ENCODE measurements around the gene EXOC3. TPM values are rescaled to one million over a fixed set of nuclear protein-coding genes. Genes with fewer than 3 reads are reported as not detected.
"Not testable (repeated sequence)": the region's sequence is repeated elsewhere in the genome, so short reads cannot be mapped to it uniquely, and the experiment has no call there.

Gene EXOC3
- total RNA-seq, 1 donor from 2014 or later, result 59.5 TPM

DNA sequence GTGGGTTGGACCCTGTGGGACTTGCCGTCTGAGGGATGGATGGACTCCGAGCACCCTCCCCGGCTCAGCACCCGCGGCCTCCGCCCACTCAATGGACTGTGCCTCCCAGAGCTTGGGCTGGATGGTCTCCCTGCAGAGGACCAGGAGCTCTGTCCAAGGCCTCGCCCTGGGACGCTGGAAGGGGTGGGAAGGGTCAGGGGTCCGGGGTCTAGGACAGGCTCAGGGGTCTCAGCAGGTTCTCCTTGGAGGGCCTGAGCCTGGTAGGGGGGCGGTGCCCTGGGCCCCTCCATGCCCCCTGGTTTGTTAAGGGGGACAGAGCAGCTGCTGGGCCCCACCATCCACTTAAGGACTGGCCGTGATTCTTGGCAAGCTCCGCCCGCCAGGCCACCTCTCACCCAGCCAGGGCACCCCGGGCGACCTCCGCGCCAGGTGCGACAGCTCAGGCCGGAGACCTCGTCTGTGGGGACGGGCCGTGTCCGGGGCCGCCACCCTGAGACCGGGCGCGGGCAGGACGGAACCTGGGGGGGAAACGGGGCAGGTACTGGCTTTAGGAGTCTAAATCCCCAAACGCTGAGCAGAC, 29.2 kb downstream of the EXOC3 start:
- ATAC-seq (peak; percentile 3), DNase-seq (peak; percentile 72)
- Histone ChIP-seq H3K27ac (peak overlapping the region; percentile 80), H3K27me3 (peaks cover 15% of the 10 kb centered on the region), H3K4me3 (peak overlapping the region; percentile 85), H3K4me1 (peaks cover 18% of the 10 kb centered on the region), H3K9me3 (no peaks in the 10 kb centered on the region), H3K36me3 (no peaks in the 10 kb centered on the region)
- intact Hi-C loops (cut with DNase I), result no loop called here
- TF ChIP-seq, protein P1, sequence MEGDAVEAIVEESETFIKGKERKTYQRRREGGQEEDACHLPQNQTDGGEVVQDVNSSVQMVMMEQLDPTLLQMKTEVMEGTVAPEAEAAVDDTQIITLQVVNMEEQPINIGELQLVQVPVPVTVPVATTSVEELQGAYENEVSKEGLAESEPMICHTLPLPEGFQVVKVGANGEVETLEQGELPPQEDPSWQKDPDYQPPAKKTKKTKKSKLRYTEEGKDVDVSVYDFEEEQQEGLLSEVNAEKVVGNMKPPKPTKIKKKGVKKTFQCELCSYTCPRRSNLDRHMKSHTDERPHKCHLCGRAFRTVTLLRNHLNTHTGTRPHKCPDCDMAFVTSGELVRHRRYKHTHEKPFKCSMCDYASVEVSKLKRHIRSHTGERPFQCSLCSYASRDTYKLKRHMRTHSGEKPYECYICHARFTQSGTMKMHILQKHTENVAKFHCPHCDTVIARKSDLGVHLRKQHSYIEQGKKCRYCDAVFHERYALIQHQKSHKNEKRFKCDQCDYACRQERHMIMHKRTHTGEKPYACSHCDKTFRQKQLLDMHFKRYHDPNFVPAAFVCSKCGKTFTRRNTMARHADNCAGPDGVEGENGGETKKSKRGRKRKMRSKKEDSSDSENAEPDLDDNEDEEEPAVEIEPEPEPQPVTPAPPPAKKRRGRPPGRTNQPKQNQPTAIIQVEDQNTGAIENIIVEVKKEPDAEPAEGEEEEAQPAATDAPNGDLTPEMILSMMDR (IDR thresholded peaks at IDR 0.05), result no peak

DNA sequence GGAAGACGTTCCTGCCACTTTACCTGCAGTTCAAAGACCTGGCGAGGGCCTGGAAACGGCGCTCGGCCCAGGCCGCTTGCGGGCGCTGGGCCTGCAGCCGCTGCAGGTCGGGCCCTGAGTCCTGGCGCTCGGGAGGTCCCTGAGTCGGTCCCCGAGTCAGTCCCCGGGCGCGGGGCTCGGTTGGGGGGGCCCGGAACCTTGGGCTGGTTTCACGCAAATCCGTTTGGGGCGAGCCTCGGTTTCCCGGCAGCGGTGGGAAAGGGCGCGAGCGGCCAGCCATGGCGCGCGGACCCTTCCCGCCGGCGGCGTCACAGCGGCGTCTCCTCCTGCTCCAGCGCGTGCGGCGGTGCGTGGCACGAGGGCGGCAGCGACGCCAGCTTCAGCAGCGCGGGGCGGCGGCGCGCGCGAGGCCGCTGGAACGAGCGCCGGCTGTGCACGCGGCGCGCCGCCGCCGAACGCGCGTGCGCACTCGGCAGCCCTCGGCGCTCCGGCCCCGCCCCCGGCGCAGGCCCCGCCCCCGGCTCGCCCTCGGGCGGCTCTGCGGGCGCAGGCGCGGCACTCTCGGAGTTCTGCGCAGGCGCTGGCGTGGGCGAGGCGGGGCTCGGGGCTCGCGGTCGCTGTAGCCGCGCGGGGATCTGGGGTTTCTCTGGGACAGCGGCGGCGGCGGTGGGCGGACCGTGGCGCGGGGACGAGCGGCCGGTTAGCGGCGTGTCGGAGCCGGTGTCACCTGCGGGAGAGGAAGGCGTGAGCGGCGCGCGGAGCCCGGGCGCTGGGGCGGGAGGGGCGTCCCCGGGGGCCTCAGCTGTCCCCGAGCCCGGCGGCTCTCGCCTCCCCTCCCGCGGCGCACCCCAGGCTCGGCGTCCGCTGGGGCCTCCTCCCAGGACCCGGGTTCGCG, 29.9 kb downstream of the EXOC3 start:
- ATAC-seq (peak; percentile 91), DNase-seq (peak; percentile 96)
- intact Hi-C loops (cut with DNase I), result no loop called here
- Histone ChIP-seq H3K4me3 (peak overlapping the region; percentile 95), H3K27me3 (peaks cover 16% of the 10 kb centered on the region), H3K4me1 (peaks cover 18% of the 10 kb centered on the region), H3K9me3 (no peaks in the 10 kb centered on the region), H3K27ac (peak overlapping the region; percentile 80), H3K36me3 (no peaks in the 10 kb centered on the region)
- TF ChIP-seq, protein P1 (IDR thresholded peaks at IDR 0.05), result no peak

DNA sequence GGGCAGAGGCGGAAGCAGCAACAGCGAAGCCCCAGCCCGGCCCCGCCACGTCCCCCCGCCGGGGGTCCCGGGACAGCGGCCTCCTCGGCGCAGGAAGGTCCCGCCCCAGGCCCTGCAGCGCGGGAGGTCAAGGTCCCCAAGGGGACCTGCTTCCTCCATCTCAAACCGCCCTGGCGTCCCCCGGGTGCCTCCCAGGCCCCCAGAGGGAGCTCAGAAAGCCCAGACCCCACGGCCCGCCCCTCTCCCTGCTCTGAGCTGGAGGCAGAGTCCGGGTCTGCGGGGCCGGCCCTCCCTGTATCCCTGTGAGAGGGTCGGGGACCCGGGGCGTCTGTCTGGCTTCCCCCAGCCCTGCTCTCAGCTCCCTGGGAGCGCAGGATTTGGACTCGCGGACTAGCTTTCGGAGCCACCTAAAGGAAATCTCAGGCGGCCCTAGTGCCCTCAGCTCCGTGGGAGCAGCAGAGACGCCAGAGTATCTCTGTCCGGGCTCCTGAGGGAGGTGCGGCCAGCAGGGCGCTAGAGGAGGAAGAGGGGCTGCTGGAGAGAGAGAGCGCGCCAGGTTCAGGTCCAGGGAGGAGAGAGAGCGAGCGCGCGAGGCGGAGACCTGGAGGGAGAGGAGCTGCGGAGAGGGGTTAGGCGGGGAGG, 30.7 kb downstream of the EXOC3 start:
- DNase-seq (no peak), ATAC-seq (peak; percentile 3)
- Histone ChIP-seq H3K27me3 (peaks cover 16% of the 10 kb centered on the region), H3K4me3 (peak overlapping the region; percentile 95), H3K9me3 (no peaks in the 10 kb centered on the region), H3K4me1 (peaks cover 18% of the 10 kb centered on the region), H3K27ac (peak overlapping the region; percentile 51), H3K36me3 (no peaks in the 10 kb centered on the region)
- TF ChIP-seq, protein P1 (IDR thresholded peaks at IDR 0.05), result no peak
- intact Hi-C loops (cut with DNase I), result no loop called here

DNA sequence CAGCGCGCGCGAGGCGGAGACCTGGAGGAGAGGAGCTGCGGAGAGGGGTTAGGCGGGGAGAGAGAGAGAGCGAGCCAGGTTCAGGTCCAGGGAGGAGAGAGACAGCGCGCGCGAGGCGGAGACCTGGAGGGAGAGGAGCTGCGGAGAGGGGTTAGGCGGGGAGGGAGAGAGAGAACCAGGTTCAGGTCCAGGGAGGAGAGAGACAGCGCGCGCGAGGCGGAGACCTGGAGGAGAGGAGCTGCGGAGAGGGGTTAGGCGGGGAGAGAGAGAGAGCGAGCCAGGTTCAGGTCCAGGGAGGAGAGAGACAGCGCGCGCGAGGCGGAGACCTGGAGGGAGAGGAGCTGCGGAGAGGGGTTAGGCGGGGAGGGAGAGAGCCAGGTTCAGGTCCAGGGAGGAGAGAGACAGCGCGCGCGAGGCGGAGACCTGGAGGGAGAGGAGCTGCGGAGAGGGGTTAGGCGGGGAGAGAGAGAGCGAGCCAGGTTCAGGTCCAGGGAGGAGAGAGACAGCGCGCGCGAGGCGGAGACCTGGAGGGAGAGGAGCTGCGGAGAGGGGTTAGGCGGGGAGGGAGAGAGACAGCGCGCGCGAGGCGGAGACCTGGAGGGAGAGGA, 31.4 kb downstream of the EXOC3 start:
- Histone ChIP-seq H3K4me1 (peaks cover 18% of the 10 kb centered on the region), H3K4me3 (peak overlapping the region; percentile 95), H3K27me3 (peaks cover 19% of the 10 kb centered on the region)
- H3K9me3 ChIP-seq; ATAC-seq; H3K36me3 ChIP-seq; H3K27ac ChIP-seq; intact Hi-C loops (cut with DNase I): not testable (repeated sequence)
- DNase-seq, result peak; percentile 38

DNA sequence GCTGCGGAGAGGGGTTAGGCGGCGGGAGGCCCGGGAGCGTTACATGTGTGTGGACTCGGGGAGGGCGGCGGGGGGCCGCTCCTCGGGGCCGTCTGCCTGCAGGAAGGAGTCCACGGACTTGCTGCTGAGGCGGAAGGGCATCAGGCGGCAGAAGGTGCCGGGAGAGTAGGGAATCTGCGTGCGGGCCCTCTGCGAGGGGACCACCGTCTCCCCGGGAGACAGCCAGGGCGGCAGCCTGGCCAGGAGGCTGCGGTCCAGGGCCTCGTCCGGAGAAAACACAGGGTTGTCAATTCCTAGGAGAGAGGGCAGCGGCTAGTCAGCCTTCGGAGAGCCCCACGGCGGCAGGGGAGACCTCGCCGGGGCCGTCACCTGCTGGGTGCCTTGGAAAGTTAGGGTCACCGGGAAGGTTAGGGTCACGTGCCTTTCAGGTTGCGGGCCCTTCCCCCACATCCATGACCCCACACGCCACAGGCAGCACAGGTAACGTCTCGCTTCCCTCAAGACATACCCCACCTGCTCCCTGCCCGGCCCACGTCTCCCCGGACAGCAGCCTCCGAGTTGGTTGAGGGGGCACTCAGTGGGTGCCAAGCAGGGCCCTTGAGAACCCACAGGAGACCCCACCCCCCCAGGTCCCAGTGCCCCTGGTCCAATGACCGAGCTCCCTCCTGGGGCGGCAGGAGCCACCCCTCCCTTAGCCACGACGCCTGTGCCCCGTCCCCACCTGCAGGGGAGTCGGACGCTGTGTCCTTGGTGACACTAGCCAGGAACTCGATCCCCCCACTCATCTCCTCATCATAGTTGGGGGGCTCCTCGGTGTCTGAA, 32.1 kb downstream of the EXOC3 start:
- H3K36me3 ChIP-seq, result no peaks in the 10 kb centered on the region
- ATAC-seq (no peak), DNase-seq (peak; percentile 68)
- H3K4me1 ChIP-seq, result peaks cover 18% of the 10 kb centered on the region
- TF ChIP-seq, protein P1 (IDR thresholded peaks at IDR 0.05), result no peak
- H3K27ac ChIP-seq, result no peak overlapping the region
- intact Hi-C loops (cut with DNase I), result no loop called here
- H3K9me3 ChIP-seq, result no peaks in the 10 kb centered on the region
- H3K4me3 ChIP-seq, result peak overlapping the region; percentile 35
- peaks cover 26% of the 10 kb centered on the region for H3K27me3 ChIP-seq

All from upper lobe of right lung (tissue), 1 donor.